DMS79 treated with DMSO at 0.1 percent for 48 hours (cell line): ENCODE measurements around the gene CRYAA.
"Not testable (repeated sequence)": the region's sequence is repeated elsewhere in the genome, so short reads cannot be mapped to it uniquely, and the experiment has no call there.

ENCODE experiments used
- DNase-seq: peaks from one replicate; lab custom pipeline; 2025; lab: John Stamatoyannopoulos, UW

The CRYAA gene, protein sequence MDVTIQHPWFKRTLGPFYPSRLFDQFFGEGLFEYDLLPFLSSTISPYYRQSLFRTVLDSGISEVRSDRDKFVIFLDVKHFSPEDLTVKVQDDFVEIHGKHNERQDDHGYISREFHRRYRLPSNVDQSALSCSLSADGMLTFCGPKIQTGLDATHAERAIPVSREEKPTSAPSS

GRCh38 chr21:43168708-43169107, at the start of gene CRYAA:
TSS of gene CRYAA (plus strand) at chr21:43169008. CDS start at chr21:43169100, 92 bp downstream.
- not testable (repeated sequence) for DNase-seq

- DNase-seq = not testable (repeated sequence)
Measured at GRCh38 chr21:43130094-43130493, 38.7 kb upstream of the CRYAA start.

DNA sequence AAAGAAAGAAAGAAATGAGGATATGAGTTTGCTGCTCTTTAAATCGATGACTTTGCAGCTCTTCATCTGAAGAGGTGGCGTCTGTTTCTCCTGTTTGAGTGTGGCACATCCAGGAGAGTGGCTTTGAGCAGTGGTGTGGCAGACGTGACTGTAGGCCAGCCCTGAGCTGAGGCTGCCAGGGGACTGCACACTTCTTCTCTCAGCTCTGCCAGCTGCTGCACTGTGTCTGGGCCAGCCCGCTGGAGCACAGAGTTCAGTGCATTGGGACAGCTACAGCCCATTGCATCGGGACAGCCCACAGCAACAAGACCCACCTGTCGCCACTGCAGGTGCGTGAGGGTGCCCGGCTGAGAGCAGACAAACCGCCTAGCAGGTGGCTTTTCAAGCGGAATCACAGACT, 34.3 kb upstream of the CRYAA start:
- DNase-seq = not testable (repeated sequence)

DNA sequence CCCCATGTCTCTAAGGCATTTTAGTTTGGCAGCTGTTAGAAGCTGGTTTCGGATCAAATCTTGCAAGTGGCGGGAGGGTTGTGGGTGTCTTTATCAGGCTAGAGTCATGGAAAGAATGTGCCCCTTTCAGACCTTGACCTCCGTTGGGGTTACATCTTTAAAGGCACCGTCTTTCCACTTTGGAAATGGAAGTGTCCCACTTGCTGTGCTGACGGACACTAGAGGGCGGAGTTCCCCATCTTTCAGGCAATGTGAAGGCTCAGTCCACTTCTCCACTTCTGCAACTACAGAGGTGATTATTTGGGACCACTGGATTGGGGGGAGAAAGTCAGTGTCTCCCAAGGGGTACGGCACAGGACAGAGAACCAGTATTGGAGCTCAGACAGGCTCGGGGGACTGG, 29.9 kb upstream of the CRYAA start:
- DNase-seq = not testable (repeated sequence)

DNA sequence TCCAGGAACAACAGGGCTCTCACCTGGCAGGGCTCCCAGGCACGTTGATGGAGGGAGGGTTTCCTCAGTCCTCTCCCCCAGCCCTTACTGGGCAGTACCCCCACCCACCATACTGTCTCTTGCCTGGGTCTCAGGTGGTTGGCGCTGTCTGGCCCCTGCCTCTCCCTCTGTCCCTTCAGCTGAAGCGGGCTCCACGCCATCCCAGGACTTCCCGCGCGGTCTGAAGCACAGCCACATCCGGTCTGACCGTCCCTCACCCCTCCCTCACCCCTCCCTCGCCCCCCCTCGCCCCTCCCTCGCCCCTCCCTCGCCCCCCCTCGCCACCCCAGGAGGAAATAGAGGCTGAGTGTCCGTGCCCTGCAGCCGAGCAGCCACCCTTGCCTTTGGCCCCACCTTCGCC, 27.4 kb upstream of the CRYAA start:
- DNase-seq = not testable (repeated sequence)

DNA sequence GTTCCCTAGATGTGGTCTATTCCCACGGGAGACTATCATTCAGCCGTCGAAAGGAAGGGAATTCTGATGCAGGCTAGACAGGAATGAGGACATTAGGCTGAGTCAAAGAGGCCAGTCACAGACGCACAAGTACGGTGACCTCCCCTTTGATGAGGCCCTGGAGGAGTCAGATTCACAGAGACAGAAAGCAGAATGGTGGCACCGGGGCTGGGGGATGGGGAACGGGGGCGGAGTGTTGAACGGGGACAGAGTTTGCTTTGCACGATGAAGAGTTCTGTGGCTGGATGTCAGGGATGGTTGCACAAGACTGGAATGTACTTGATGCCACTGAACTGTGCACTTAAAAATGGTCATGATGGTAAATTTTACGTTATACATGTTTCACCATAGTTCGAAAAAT, 22.2 kb upstream of the CRYAA start:
- not testable (repeated sequence) for DNase-seq

- not testable (repeated sequence) for DNase-seq
Measured at GRCh38 chr21:43147999-43148398, 20.8 kb upstream of the CRYAA start.

DNA sequence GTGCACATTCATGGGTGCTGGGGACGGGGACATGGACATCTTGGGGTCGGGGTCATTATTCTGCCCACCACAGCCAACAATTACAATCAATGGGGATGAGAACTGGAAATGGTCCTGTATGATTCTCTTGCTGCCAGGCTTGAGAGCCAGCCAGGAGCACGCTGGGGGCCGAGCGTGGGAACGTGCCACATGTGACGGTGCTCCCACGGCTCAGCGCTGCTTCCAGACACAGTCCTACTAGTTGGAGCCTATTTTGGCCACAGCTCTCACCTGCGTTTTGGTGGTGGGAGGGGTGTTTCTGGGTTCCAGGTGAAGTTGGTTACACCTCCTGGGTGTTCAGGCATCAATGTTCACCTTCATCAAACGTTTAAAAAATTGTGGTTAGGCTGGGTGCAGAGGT, 19.5 kb upstream of the CRYAA start:
- not testable (repeated sequence) for DNase-seq

- not testable (repeated sequence) for DNase-seq
Measured at GRCh38 chr21:43153601-43154000, 15.2 kb upstream of the CRYAA start.

DNA sequence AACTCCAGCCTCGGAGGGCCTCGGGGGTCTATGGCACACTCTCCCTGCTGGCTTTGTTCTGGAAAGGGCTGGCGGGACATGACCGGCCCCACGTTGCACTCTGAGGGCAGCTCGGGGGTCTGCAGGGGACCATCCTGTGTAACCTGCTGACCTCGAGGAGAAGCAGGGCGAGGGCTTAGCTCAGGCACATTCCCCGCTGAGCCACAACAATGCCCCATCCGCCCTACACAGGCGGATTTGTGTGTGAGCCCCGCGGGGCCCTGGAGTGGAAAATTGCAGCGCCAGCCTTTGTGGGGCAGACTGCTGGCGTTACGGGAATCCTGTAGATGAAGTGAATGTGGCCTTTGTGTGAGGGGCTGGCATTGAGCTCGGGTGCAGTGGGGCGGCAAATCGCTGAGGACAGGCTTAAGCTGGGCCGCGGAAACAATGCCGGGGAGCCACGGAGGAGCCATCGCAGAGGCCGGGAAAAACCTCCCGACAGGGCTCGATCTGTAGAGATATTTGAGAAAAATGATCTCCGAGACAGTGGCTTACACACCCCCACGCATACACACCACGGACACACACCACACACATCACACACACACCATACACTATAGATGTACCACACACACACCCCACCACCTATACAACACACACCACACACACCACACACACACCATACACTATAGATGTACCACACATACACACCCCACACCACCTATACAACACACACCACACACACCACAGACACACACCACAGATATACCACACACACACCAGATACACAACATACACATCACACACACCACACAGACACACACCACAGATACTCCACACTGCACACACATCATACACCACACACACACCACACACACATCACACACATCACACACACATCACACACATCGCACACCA, 9.3 kb upstream of the CRYAA start:
- DNase-seq = not testable (repeated sequence)

DNA sequence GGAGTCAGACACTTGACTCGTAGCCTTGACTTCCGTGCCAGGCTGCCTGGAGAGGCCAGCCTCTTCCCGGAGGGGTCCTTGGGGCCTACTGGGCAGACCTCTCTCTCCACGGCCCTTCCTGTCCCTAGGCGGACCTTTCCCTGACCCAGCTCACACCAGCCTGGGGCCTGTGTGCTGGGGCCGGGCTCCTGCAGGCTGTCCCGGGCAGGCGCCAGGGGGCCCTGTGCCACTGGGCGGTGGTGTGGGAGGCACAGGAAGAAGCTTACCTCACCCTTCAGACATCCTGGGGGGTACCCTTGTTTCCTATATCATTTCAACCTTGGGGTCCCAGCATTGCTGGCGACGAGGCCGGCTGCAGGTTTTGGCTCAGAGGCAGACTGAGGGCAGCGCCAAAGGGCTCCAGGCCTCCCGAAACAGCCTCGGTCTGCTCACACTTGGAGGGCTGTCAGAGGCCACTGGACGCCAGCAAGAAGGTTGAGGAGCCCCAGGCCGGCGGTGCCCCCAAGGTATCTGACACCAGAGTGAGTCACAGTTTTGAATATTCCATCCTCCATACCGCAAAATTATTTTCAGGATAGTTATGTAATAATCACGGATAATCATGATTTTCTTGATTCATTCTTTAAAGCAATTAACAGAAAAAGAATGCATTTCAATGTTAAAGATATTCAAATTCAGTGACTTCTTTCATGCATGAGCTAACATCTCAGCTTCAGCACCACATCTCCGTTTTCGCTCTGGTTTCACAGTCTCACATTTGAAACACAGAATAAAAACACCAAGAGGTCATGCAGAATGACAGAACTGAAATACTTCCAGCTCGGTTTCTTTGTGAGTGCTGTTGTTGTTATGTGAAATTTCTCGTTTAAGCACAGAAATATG, 6.7 kb upstream of the CRYAA start:
- not testable (repeated sequence) for DNase-seq

DNA sequence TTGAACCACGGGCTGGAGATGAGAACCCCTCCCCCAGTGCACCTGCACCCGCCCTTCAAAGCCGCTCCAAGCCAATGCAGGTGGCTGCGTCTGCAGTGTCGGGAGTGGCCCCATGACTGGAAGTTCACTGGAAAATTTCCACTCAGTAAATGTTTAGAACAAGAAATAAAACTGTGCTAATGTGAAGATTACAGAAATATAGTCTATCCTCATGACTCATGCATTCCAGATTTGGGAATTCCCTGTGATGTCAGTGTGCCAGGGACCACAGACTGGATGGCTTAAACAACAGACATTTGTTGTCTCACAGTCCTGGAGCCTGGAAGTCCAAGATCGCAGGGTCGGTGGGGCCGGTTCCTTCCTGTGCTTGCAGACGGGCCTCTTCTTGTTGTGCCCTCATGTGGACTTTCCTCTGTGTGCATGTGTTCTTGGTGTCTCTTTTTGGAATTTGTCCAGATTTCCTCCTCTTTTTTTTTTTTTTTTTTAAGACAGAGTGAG, 6.1 kb upstream of the CRYAA start:
- DNase-seq = not testable (repeated sequence)

GRCh38 chr21:43164823-43165222, 4.0 kb upstream of the CRYAA start:
- DNase-seq = not testable (repeated sequence)

GRCh38 chr21:43165734-43166133, 3.1 kb upstream of the CRYAA start:
- DNase-seq = not testable (repeated sequence)

DNA sequence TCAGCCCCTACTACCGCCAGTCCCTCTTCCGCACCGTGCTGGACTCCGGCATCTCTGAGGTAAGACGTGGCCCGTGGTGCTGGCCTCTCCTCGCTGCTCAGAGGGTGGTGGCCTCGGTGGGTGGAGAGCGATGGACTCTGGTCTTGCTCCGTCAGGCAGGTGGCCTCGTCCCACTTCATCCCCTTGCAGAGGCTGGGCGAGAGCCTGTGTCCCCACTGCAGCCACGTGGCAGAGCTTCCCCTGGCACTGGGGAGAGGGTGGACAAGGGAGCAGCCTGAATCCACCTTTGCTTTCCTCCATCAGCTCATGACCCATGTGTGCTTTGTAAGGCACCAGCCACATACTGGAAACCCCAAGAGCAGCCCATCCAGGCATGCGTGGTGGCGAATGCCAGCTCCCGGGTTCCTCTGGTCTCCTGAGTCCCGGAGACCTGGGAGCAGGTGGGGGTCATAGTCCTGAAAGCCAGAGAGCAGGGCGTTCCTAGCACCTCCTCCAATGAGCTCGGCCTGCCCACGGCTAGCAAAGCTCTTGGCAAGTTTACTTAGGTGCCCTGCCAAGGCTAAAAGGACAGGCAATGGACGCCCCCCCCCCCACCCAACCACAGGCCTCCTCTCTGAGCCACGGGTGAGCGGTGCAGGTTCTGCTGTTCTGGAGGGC, 550 bp downstream of the CRYAA start:
- not testable (repeated sequence) for DNase-seq

- not testable (repeated sequence) for DNase-seq
Measured at GRCh38 chr21:43169891-43170290, 1.1 kb downstream of the CRYAA start.

GRCh38 chr21:43172812-43173211, 4.0 kb downstream of the CRYAA start:
- not testable (repeated sequence) for DNase-seq

DNA sequence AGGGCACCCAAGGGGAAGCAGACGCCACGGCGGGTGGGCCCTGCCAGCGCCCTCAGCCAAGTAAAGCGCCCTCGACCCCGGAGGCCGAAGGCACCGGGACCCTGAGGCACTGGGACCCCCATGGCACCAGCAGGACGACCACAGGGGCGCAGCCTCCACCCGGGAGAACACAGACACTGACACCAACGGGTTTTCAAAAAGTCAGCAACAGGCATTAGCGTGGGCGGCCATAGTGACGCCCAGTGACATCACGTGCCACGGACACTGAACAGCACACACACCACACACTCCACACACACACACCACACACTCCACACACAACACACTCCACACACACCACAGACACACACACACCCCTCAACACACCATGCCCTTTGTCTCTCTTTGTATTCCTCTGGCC, 4.6 kb downstream of the CRYAA start:
- DNase-seq = not testable (repeated sequence)

DNA sequence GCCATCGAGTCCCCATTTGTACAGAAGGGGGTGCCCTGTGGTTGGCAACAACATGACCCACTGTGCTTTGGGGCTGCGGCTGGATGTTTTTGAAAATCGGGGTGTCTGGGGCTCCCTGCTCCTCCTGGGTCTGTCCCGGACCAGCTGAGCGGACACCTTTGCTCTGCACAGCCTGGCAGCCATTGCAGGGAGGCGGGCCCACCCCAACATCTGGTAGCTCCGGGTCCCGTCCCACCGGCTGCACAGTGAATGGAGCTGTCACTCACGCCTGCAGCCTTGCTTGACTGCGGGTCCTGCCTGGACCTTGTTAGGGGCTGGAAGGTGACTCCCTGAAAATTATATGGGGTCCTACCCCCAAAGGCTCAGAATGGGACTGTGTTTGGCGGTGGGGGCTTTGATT, 5.1 kb downstream of the CRYAA start:
- not testable (repeated sequence) for DNase-seq

DNA sequence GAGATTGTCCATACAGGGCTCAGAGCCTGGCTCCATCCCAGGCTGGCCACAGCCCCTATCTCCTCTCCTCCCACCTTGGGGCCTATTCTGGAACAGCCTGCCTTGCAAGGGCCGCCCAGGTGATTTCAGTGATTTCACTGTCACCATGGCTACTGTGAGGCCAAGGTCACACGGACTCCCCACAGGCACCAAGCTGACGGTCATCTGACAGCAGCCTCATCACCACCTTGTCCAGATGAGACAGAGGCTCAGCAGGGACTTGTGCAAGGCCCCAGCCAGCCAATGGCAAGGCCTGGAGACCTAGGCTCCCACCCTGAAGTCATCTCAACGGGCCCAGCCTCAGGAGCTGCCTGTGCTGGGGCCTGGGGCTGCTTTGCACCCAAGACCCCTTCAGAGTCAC, 6.2 kb downstream of the CRYAA start:
- DNase-seq = not testable (repeated sequence)

- not testable (repeated sequence) for DNase-seq
Measured at GRCh38 chr21:43176621-43177020, 7.8 kb downstream of the CRYAA start.
